GM13976 (cell line): ENCODE results near the gene SMAD5.

Experiments
- DNase-seq: peaks from one replicate; pipeline ENCODE4 v3.0.0; 2012; ENCODE audit warnings: low spot score
- in situ Hi-C: fragments of 300-500 bp; cut with MboI; formaldehyde crosslinking; loops from one replicate; pipeline ENCODE4 v1.12.0; 2022; ENCODE audit warnings: low sequenced_read_pairs, mixed read lengths, inconsistent platforms; ENCODE audit not compliant: unreplicated experiment
- TF ChIP-seq, protein P1 (sequence below): IDR thresholded peaks from 2 replicates; pipeline ENCODE4 v1.5.1; 2012; ENCODE audit warnings: borderline replicate concordance, mild to moderate bottlenecking; ENCODE audit not compliant: insufficient read depth; ENCODE audit errors: extremely low read depth, missing control alignments, control extremely low read depth

SMAD5 gene

DNA sequence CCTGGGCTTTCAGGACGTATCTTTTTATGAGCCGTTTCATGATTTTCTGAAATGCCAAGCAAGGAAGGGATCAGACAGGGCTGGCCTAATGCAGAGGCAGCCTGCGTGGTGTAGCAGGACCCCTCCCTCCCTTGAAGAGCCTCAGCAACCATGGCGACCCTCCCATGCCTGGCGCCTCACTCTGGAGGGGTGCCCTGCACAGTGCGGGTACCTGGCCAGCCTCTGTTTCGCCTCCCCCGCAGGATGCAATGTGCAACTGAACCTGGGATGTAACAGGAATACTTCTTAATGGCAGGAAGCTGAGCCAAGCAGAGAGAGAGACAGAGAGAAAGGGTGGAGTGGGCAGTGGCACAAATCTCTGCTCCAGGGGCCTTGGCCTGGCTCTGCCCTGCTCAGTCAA lies 83.6 kb downstream of the SMAD5 start:
- in situ Hi-C loops: loop anchor here (10.0 kb wide), 1 partner anchor 321 kb away; the partner anchor contains the start of gene IL9
- DNase-seq: no peak
- TF ChIP-seq, protein P1, sequence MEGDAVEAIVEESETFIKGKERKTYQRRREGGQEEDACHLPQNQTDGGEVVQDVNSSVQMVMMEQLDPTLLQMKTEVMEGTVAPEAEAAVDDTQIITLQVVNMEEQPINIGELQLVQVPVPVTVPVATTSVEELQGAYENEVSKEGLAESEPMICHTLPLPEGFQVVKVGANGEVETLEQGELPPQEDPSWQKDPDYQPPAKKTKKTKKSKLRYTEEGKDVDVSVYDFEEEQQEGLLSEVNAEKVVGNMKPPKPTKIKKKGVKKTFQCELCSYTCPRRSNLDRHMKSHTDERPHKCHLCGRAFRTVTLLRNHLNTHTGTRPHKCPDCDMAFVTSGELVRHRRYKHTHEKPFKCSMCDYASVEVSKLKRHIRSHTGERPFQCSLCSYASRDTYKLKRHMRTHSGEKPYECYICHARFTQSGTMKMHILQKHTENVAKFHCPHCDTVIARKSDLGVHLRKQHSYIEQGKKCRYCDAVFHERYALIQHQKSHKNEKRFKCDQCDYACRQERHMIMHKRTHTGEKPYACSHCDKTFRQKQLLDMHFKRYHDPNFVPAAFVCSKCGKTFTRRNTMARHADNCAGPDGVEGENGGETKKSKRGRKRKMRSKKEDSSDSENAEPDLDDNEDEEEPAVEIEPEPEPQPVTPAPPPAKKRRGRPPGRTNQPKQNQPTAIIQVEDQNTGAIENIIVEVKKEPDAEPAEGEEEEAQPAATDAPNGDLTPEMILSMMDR: no peak

- in situ Hi-C loops: no loop called here
- no peak for DNase-seq
- TF ChIP-seq, protein P1: no peak
These were observed 88.7 kb downstream of the SMAD5 start for GRCh38 chr5:136221340-136221739.

- DNase-seq: no peak
- in situ Hi-C loops: no loop called here
- TF ChIP-seq, protein P1: no peak
These were observed 90.1 kb downstream of the SMAD5 start for GRCh38 chr5:136222580-136223235.

- in situ Hi-C loops: no loop called here
- no peak for DNase-seq
- TF ChIP-seq, protein P1: no peak
These were observed 93.2 kb downstream of the SMAD5 start for GRCh38 chr5:136225796-136226195.

- in situ Hi-C loops: no loop called here
- DNase-seq: no peak
- TF ChIP-seq, protein P1: no peak
These were observed 93.8 kb downstream of the SMAD5 start for GRCh38 chr5:136226401-136226800.

- no peak for DNase-seq
- in situ Hi-C loops: no loop called here
- TF ChIP-seq, protein P1: no peak
These were observed 95.6 kb downstream of the SMAD5 start for GRCh38 chr5:136228136-136228757.
